RWPE1 (cell line): Measurements from ENCODE around the gene UPF1.

Source experiments
- CTCF ChIA-PET: fragments of 350-600 bp; sonication (Branson Sonifier 250); formaldehyde crosslinking; extraction: SDS; loops from one replicate; lab custom pipeline; 2021; lab: Yijun Ruan, JAX
- POLR2A ChIA-PET: fragments of 400-600 bp; formaldehyde crosslinking; extraction: SDS; loops from one replicate; lab custom pipeline; 2020; ENCODE audit warnings: antibody characterized with exemption; ENCODE audit not compliant: low non-redundant PET; lab: Yijun Ruan, JAX
- DNase-seq: peaks from one replicate; pipeline ENCODE4 v3.0.0; 2012; ENCODE audit warnings: low spot score
- H3K27ac ChIP-seq: fragments of 450-650 bp; 2 replicates; pipeline ENCODE4 v1.5.1; 2017
- CTCF ChIP-seq: fragments of 450-650 bp; conservative IDR thresholded peaks from 2 replicates; pipeline ENCODE4 v1.5.1; 2017; ENCODE audit warnings: low read depth, mild to moderate bottlenecking

UPF1 gene

GRCh38 chr19:18793144-18794028 is 38.4 kb upstream of the UPF1 start:
- TF ChIP-seq CTCF = no peak
- ChIA-PET POLR2A (no interaction called here), CTCF (no interaction called here)
- no peak overlapping the region for H3K27ac ChIP-seq
- DNase-seq = no peak

GRCh38 chr19:18794029-18794313 is 37.8 kb upstream of the UPF1 start:
- no peak overlapping the region for H3K27ac ChIP-seq
- no peak for DNase-seq
- ChIA-PET CTCF (interaction anchor here (0.6 to 0.7 kb wide), 2 partner anchors 27 to 38 kb away, joined by 3 read pairs; no protein-coding TSS in a partner anchor), POLR2A (no interaction called here)
- TF ChIP-seq CTCF = no peak

- no peak for DNase-seq
- CTCF ChIA-PET = interaction anchor here (0.7 kb wide), 1 partner anchor 38 kb away, joined by 3 read pairs; no protein-coding TSS in a partner anchor
- POLR2A ChIA-PET = no interaction called here
- H3K27ac ChIP-seq = no peak overlapping the region
- no peak for TF ChIP-seq CTCF
These were observed 37.1 kb upstream of the UPF1 start for GRCh38 chr19:18794692-18795091.

- no peak for DNase-seq
- TF ChIP-seq CTCF = no peak
- CTCF ChIA-PET = no interaction called here
- POLR2A ChIA-PET = no interaction called here
- no peak overlapping the region for H3K27ac ChIP-seq
These were observed 36.2 kb upstream of the UPF1 start for GRCh38 chr19:18795540-18795939.

GRCh38 chr19:18796239-18796638 is 35.5 kb upstream of the UPF1 start:
- no peak overlapping the region for H3K27ac ChIP-seq
- no peak for DNase-seq
- ChIA-PET CTCF (no interaction called here), POLR2A (no interaction called here)
- TF ChIP-seq CTCF = no peak

GRCh38 chr19:18798384-18799352 is 33.1 kb upstream of the UPF1 start:
- TF ChIP-seq CTCF = no peak
- no peak for DNase-seq
- ChIA-PET CTCF (interaction anchor here (0.6 kb wide), 1 partner anchor 64 kb away, joined by 5 read pairs; no protein-coding TSS in a partner anchor), POLR2A (no interaction called here)
- H3K27ac ChIP-seq = no peak overlapping the region
